Measurements from ENCODE around the gene TPX2.

The TPX2 gene

DNA sequence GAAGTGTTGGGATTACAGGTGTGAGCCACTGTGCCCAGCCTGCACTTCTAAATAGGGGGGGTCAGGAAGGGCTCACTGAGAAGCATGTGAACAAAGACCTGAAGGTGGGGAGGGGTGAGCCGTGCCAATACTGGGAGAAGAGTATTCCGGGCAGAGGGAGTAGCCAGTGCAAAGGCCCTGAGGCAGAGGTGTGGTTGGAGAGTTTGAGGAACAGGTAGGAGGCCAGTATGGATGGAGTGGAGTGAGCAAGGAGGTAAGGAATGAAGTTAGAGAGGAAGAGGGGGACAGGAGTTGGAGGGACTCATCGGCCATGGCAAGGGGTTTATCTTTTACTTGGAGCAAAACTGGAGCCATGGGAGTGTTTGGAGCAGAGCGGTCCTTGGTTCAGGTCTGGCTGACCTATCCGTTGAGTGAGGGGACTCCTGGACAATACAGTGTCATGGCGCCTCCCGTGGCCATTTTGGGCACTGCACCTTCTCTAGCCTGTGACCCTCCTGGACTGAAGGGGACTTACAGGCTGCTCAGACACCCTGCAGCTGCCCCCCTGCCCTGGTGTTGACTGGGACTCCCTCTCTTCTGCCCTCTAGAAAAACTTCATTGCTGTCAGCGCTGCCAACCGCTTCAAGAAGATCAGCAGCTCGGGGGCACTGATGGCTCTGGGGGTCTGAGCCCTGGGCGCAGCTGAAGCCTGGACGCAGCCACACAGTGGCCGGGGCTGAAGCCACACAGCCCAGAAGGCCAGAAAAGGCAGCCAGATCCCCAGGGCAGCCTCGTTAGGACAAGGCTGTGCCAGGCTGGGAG lies 94.2 kb downstream of the TPX2 start:
- H3K4me3 ChIP-seq (ENCODE audit: low read depth, low read length): no peak overlapping the region
- TF ChIP-seq, protein P1, sequence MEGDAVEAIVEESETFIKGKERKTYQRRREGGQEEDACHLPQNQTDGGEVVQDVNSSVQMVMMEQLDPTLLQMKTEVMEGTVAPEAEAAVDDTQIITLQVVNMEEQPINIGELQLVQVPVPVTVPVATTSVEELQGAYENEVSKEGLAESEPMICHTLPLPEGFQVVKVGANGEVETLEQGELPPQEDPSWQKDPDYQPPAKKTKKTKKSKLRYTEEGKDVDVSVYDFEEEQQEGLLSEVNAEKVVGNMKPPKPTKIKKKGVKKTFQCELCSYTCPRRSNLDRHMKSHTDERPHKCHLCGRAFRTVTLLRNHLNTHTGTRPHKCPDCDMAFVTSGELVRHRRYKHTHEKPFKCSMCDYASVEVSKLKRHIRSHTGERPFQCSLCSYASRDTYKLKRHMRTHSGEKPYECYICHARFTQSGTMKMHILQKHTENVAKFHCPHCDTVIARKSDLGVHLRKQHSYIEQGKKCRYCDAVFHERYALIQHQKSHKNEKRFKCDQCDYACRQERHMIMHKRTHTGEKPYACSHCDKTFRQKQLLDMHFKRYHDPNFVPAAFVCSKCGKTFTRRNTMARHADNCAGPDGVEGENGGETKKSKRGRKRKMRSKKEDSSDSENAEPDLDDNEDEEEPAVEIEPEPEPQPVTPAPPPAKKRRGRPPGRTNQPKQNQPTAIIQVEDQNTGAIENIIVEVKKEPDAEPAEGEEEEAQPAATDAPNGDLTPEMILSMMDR (IDR thresholded peaks at IDR 0.05; ENCODE audit: low read depth, low read length): peak; percentile 87

DNA sequence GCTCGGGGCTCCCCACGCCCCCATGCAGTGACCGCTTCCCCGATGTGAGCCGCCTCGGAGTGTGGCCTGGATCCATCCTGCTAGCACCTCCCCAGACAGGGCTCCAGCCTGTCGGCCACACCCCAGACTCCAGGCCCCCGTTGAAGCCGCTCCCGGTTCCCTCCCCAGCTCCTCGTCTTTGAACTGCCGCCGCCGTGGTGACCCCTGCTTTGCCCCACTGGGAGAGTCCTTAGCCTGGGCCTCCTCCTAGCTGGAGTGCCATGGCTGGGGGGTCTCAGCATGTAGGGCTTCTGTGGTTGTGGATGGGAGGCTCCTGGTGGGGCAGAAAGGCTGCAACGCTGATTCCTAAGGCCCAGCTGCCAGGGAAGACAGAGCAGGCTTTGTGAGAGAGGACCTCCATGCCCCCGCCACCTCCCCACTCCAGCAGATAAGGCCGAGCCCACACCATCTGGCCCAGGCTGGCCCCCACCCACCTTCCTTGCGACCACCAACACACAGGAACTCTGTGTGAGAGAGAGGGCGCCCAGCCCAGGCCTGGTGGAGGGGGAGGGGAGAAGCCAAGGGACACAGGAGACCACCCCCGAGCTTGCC lies 94.9 kb downstream of the TPX2 start:
- no peak overlapping the region for H3K4me3 ChIP-seq (ENCODE audit: low read depth, low read length)
- TF ChIP-seq, protein P1 (IDR thresholded peaks at IDR 0.05; ENCODE audit: low read depth, low read length): no peak

DNA sequence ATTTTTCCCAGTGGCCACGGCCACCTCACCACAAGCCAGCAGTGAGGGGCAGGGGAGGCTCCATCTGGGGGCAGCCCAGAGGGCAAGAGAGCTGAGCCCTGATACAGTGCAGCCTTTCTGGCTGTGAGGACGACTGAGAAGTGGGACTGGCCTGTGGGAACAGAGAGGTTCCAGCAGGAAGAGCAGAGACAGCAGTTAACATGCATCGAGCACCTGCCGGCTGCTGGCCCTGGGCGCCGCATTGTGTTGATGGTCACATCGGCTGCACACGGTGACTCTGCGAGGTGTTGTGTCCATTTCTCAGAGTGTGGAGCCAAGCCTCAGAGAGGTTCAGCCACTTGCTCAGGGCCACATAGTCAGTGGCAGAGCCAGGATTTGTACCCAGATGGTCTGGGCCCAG lies 96.5 kb downstream of the TPX2 start:
- no peak overlapping the region for H3K4me3 ChIP-seq (ENCODE audit: low read depth, low read length)
- TF ChIP-seq, protein P1 (IDR thresholded peaks at IDR 0.05; ENCODE audit: low read depth, low read length): no peak

DNA sequence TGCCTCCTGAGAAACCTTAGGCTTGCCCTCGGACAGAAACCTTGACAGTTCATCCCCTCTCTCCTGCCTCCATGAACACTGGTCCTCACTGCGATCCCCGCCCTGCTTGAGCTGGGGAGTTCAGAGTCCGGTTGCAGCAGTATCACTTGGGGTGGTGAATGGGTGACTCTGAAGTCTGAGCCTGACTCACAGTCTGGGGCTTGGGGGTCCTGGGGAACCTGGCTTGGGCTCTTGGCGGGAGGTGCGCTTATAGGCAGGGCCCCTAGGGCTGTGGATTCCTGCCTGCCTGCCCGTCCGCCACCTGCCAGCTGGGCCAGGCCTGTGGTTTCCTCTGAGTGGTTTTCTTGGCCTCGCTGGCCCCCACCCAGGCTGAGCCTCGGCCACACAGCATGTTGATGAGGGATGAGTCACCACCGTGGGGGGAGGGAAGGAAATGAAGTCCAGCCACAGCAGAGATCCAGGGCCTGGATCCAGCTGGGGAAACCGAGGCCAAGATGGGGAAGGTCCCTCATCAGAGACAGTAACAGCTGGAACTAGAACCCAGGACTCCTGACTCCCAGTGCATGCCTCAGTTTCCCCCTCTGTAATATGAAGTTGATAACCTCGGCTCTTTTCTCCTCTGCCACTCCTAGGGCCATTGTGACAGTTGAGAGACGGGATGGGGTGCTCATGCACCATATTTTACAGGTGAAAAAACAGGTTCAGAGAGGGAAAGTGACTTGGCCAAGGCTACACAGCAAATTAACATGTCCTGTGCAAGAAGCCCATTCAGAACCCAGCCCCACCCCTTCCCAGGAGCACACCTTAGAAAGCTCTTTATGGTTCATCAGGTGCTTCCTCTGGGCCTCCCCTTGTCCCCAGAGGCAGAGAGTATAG lies 97.1 kb downstream of the TPX2 start:
- TF ChIP-seq, protein P1 (IDR thresholded peaks at IDR 0.05; ENCODE audit: low read depth, low read length): no peak
- H3K4me3 ChIP-seq (ENCODE audit: low read depth, low read length): no peak overlapping the region

DNA sequence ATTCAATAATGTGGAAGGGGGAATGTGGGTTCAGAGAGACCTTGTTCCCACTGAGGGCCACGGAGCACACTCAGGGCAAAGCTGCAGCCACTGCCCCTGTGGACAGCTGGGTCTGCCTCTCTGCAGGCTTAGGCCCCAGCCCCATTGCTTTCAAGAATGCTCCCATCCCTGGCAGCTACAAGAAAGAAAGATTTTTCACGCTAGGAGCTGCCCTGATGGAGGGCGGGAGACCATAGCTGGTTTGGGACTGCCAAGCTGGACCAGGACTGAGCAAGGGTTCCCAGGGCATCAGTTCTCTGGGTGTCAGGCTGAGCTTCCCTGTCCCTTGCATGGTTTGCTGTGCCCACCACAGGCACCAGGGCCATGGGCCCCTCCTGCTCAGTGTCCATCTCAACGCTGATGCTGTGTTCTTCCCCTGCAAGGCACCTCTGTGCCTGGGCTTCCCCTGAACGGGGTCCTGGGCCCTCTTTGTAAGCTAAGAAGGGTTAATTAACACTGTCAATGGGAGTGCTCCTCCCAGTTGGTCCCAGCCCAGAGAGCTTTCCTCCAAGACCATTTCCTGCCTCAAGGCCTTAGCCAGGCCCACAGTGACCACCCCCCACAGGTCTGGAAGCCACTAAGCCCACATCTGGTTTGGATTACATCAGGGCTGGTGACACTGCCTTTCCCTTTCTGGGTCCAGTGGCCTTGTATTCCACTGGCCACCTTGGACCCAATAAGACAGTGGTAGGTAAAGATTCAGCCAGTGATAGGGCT lies 97.9 kb downstream of the TPX2 start:
- no peak overlapping the region for H3K4me3 ChIP-seq (ENCODE audit: low read depth, low read length)
- TF ChIP-seq, protein P1 (IDR thresholded peaks at IDR 0.05; ENCODE audit: low read depth, low read length): no peak

DNA sequence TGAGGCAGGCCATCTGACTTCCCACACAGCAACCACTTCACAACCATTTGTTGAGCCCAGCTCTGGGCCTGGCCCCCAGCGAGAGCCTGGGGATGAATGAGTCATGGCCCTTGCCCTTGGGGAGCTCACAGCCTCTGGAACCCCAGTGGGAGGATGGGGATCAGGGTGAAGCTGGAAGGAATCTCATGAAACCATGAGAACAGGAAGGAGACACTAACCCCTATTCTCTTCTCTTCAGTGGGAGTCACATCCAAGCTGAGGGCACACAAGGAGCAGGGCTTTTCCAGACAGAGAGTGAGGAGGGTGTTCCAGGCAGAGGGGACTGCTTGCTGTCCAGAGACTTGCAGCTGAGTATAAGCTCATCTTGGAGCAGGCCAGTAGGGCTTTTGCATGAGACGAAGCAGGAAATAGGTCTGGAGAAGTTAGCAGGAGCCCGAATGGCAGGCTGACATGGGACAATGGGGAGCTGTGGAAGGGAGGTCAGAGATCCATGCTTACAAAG lies 98.9 kb downstream of the TPX2 start:
- TF ChIP-seq, protein P1 (IDR thresholded peaks at IDR 0.05; ENCODE audit: low read depth, low read length): no peak
- H3K4me3 ChIP-seq (ENCODE audit: low read depth, low read length): no peak overlapping the region
